VCaP (cell line): ENCODE measurements around the gene UGP2.
A peak's percentile ranks its signal among the peaks of the same experiment; 100 is the strongest.
"Not testable (repeated sequence)": the region's sequence is repeated elsewhere in the genome, so short reads cannot be mapped to it uniquely, and the experiment has no call there.

Experiments used
- H3K27ac ChIP-seq: fragments of 450-650 bp; 2 replicates; pipeline ENCODE4 v1.5.1; 2017
- TF ChIP-seq, protein P1 (sequence below): fragments of 450-650 bp; conservative IDR thresholded peaks from 2 replicates; pipeline ENCODE4 v1.5.1; 2017; ENCODE audit warnings: mild to moderate bottlenecking, moderate library complexity

Gene UGP2

GRCh38 chr2:63840785-63841253 is 877 bp upstream of the UGP2 start:
- H3K27ac ChIP-seq = peak overlapping the region; percentile 80
- TF ChIP-seq, protein P1, sequence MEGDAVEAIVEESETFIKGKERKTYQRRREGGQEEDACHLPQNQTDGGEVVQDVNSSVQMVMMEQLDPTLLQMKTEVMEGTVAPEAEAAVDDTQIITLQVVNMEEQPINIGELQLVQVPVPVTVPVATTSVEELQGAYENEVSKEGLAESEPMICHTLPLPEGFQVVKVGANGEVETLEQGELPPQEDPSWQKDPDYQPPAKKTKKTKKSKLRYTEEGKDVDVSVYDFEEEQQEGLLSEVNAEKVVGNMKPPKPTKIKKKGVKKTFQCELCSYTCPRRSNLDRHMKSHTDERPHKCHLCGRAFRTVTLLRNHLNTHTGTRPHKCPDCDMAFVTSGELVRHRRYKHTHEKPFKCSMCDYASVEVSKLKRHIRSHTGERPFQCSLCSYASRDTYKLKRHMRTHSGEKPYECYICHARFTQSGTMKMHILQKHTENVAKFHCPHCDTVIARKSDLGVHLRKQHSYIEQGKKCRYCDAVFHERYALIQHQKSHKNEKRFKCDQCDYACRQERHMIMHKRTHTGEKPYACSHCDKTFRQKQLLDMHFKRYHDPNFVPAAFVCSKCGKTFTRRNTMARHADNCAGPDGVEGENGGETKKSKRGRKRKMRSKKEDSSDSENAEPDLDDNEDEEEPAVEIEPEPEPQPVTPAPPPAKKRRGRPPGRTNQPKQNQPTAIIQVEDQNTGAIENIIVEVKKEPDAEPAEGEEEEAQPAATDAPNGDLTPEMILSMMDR = no peak

DNA sequence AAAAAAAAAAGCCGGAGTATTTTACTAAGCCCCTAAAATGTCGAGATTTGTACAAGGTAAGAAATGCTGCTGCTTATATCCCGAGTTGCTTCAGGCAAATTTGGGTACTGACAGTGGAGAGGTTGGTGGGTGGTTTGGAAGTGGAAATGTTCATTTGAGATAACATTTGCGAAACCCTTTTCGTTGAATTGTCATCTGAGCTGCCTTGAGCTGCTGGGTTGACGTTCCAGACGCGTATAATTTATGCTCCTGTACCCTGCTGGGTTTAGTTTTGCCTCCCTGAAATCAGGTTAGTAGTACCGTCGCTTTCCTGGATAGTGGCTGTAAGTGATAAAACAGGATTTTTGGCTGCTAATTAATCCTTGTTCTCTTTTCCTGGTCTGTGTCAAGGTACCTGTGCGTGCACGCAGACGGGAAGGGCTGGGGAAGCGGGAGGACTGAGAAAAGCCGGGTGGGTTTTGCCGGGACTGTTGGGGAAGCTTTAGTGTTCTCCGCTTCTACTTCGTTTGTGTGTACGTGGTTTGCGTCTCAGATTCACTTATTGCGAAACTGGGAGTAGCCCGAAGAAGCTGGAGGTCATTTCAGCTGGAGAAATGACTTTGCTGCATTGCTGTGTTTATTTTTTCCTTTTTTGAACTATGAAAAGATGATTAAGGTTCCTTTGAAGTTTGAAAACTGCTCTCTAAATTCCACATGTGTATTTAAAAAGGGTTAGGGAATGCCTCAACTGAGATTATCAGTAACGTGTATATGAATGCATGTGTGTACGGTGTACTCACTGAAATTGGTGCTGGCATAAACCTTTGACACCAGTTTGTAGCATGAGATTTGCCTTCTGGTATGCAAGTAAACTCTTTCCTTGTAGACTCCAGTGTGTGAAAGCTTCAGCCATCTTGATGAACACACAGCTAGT is 709 bp downstream of the UGP2 start:
- peak overlapping the region; percentile 80 for H3K27ac ChIP-seq
- TF ChIP-seq, protein P1 = no peak

DNA sequence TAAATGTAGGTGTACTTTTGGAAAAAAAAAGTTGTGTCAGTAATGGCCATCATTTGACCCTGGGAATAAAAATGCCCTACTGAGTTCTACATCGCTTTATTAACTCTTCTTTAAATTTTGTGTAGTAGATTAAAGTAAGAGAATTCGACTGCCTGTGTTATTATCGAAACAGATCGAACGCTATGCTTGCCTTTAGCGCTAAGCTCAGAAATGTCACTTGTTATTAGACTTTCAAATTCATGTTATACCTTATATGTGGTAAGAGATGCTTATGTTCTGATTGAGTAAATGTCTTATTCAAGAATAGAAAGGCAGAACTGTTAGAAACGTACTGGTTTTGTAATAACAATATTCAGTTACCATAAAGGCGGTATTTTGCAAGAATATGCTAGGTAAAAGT is 1.4 kb downstream of the UGP2 start:
- no peak overlapping the region; the same call in 1 of the 2 replicates for H3K27ac ChIP-seq
- TF ChIP-seq, protein P1 = no peak

DNA sequence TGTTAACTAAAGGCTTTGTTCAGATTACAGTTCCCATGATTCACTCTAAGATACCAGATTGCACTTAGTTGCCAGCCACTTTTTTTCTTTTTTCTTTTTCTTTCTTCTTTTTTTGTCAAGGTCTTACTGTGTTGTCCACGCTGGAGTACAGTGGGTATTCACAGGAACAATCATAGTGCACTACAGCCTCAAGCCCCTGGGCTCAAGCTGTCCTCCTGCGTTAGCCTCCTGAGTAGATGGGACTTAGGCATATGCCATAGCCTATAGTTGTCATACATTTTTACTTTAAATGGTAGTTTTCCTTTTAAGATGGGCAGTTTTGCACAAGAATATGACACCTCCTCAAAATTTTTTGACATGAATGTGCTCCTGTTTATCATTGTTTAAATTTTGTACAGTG is 2.1 kb downstream of the UGP2 start:
- no peak overlapping the region for H3K27ac ChIP-seq

DNA sequence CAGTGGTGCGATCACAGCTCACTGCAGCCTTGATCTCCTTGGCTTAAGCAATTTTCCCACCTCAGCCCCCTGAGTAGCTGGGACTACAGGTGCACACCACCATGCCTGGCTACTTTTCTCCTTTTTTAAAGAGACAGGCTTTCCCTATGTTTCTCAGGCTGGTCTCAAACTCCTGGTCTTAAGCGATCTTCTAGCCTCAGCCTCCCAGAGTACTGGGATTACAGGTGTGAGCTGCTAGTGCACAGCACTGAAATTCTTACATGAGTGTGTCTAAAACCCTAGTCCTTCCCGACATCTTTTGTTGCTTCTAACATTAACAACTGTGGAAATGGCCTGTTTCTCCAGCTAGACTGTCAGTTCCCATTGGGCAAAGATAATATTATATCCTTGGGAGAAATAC is 2.9 kb downstream of the UGP2 start:
- TF ChIP-seq, protein P1 = no peak
- H3K27ac ChIP-seq = no peak overlapping the region

More for the DNA sequence above, 2.1 kb downstream of the UGP2 start:
- TF ChIP-seq, protein P1 = no peak

DNA sequence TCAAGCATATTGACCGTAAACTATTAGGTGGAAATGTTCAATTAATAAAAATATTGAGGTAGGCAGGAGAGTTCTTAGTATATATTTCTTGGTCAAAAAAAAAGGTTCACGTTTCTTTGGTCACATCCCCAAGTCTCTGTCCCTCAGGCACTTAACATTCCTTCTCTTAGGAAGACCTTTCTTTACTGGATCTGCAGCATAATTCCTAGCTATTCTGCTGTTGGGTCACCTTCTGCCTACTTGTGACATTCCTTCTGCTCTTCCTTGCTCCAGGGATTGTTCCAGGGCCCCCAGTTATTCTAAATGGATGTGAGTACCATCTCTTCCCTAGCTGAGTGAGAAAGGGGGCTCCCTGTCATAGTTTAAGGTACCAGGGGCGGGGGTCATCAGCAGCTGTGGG is 4.2 kb downstream of the UGP2 start:
- H3K27ac ChIP-seq = no peak overlapping the region
- TF ChIP-seq, protein P1 = no peak

- no peak overlapping the region for H3K27ac ChIP-seq
- TF ChIP-seq, protein P1 = no peak
These were observed 4.8 kb downstream of the UGP2 start for GRCh38 chr2:63846487-63846886.

DNA sequence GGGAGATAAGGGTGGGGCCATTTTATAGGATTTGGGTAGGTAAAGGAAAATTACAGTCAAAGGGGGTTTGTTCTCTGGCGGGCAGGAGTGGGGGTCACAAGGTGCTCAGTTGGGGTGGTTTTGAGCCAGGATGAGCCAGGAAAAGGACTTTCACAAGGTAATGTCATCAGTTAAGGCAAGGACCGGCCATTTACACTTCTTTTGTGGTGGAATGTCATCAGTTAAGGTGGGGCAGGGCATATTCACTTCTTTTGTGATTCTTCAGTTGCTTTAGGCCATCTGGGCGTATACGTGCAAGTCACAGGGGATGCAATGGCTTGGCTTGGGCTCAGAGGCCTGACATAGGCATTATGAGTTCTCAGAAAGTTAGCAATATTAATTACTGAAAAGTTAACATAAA is 5.9 kb downstream of the UGP2 start:
- H3K27ac ChIP-seq = not testable (repeated sequence)
